Lower leg skin (tissue), 4 donors: ENCODE results near the gene HSH2D. TPM values are rescaled to one million over a fixed set of nuclear protein-coding genes. Genes with fewer than 3 reads are reported as not detected.

Source experiments
- DNase-seq, 2 donors: peaks; one replicate each; pipeline ENCODE4 v3.0.0-alpha.2; 2019; ENCODE audit warnings: low spot score in 2 of 2
- H3K4me3 ChIP-seq: fragments of 200-600 bp; sonication (generic); 2 replicates; pipeline ENCODE4 v1.5.1; 2017; ENCODE audit warnings: mild to moderate bottlenecking, low read depth; ENCODE audit not compliant: poor library complexity, severe bottlenecking
- CTCF ChIP-seq, 3 donors: fragments of 450-650 bp; IDR thresholded peaks; one replicate each; pipeline ENCODE4 v1.5.1; 2016; ENCODE audit warnings: antibody characterized with exemption in 3 of 3, mild to moderate bottlenecking in 3 of 3, moderate library complexity in 2 of 3
- POLR2A ChIP-seq, 2 donors: fragments of 450-650 bp; IDR thresholded peaks; one replicate each; pipeline ENCODE4 v1.6.1; 2016 to 2017; ENCODE audit warnings: antibody characterized with exemption in 2 of 2, mild to moderate bottlenecking in 1 of 2, moderate library complexity in 1 of 2
- WGBS, 2 donors: methylation state at CpG; one replicate each; pipeline ENCODE4 v1.1.5; 2018; 5-methylcytosine and 5-hydroxymethylcytosine counted together
- intact Hi-C: fragments of 100-400 bp; cut with DNase I; formaldehyde crosslinking; loops from one replicate; pipeline ENCODE4 v1.15.0; 2023; ENCODE audit warnings: low total_unique reads
- total RNA-seq, 4 donors: library from RNA; depleted of rRNA; stranded (reverse); fragments of >200 nt; gene quantifications; one replicate each; pipeline ENCODE4 v1.1.0, GENCODE V29; 2016

Gene HSH2D
- total RNA-seq, 4 donors from 2014 or later = 0.45 TPM; not detected in 3

GRCh38 chr19:16133818-16134217 is 9.7 kb upstream of the HSH2D start:
- WGBS, 2 donors = 90 to 96% methylated on average over 4 of the region's 4 CpGs
- H3K4me3 ChIP-seq = no peak overlapping the region
- intact Hi-C loops = no loop called here
- no peak for DNase-seq
- no peak for TF ChIP-seq POLR2A (IDR thresholded peaks at IDR 0.05)
- no peak for TF ChIP-seq CTCF (IDR thresholded peaks at IDR 0.05)

GRCh38 chr19:16134510-16134909 is 9.0 kb upstream of the HSH2D start:
- TF ChIP-seq POLR2A (IDR thresholded peaks at IDR 0.05) = no peak
- TF ChIP-seq CTCF (IDR thresholded peaks at IDR 0.05) = no peak
- no peak overlapping the region for H3K4me3 ChIP-seq
- intact Hi-C loops = no loop called here
- DNase-seq = no peak
- WGBS, 2 donors = 81 to 85% methylated on average over 7 of the region's 7 CpGs

GRCh38 chr19:16135430-16136127 is 7.9 kb upstream of the HSH2D start:
- DNase-seq = no peak
- intact Hi-C loops = no loop called here
- H3K4me3 ChIP-seq = no peak overlapping the region
- WGBS, 2 donors = 76 to 78% methylated on average over 4 of the region's 4 CpGs
- TF ChIP-seq POLR2A (IDR thresholded peaks at IDR 0.05) (no peak), CTCF (IDR thresholded peaks at IDR 0.05) (no peak)

GRCh38 chr19:16136185-16136999 is 7.1 kb upstream of the HSH2D start:
- intact Hi-C loops = no loop called here
- DNase-seq = no peak
- WGBS, 2 donors = 57 to 60% methylated on average over 16 of the region's 16 CpGs
- TF ChIP-seq POLR2A (IDR thresholded peaks at IDR 0.05) = no peak
- no peak for TF ChIP-seq CTCF (IDR thresholded peaks at IDR 0.05)
- H3K4me3 ChIP-seq = no peak overlapping the region

GRCh38 chr19:16139752-16140151 is 3.7 kb upstream of the HSH2D start:
- intact Hi-C loops = no loop called here
- DNase-seq = no peak
- 73 to 85% methylated on average over 13 of the region's 13 CpGs for WGBS, 2 donors
- no peak overlapping the region for H3K4me3 ChIP-seq
- TF ChIP-seq POLR2A (IDR thresholded peaks at IDR 0.05) = no peak

- intact Hi-C loops = no loop called here
- H3K4me3 ChIP-seq = no peak overlapping the region
- DNase-seq = no peak
- no peak for TF ChIP-seq CTCF (IDR thresholded peaks at IDR 0.05)
- WGBS, 2 donors = 56 to 70% methylated on average over 4 of the region's 4 CpGs
Measured at GRCh38 chr19:16141043-16141442, 2.4 kb upstream of the HSH2D start.
